GM21381 (cell line): Measurements from ENCODE around the gene PROX1.

ENCODE experiments used
- ATAC-seq: cut with Tn5 transposase; IDR thresholded peaks from one replicate; pipeline ENCODE4 v1.9.1; 2021; ENCODE audit warnings: mild to moderate bottlenecking, moderate library complexity; ENCODE audit not compliant: unreplicated experiment

PROX1 gene

DNA sequence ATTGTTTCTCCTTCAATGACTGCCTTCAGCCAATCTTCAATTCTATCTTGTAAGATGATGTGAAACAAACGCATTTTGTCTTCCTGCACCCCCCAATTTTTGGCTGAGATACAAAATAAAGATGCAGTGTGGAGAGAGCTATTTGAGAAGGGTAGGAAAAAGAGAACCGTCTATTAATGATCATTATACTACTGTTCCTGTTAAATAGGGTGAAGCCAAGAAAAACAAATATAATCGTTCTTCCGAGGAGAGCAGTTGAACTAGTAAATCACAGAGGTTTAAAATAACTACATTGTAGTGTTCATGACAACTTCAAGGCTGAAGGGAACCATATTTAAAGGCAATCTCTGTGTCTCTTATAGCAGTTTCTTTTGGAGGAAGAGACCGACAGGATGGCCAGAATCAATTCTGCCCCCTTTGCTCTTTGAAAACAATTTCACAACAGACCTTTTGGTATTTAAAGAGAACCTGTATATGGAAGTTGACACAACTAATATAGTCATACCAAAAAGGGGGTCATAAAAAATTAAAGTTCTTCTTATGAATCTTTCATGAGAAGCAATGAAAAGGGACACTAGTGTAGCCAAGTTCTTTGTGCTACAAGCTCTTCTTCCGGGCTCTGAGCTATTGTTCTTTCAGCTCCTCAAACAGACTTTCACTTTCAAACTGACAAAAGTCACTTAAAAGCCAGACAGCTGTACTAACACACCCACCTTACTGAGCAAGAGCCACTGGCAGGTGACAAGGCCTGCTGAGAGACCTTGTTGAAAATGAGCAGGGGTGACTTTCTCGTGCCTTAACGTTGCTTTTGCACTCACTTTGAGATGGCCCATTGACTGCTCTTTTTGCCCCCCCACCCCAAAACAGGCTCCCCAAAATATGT, 30.9 kb downstream of the PROX1 start:
- ATAC-seq = no peak

DNA sequence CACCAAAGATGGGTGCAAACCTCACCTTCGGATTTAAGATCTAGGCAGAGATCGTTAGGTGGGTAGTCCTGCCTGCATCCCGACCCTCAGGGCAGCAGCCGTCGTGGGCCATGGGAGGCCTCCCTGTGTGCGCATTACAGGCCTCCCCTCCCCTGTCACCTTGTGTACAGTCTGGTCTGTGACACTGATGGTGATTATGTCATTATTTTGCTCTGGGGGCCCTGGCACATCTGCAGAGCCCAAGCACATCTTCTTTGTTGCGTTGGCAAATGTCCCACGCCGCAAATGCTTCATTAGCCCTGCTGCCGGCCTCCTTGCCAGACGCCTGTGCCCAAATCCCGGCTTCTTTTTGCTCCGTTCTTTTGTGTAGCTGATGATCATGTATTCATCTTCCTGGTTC, 31.7 kb downstream of the PROX1 start:
- ATAC-seq = no peak

DNA sequence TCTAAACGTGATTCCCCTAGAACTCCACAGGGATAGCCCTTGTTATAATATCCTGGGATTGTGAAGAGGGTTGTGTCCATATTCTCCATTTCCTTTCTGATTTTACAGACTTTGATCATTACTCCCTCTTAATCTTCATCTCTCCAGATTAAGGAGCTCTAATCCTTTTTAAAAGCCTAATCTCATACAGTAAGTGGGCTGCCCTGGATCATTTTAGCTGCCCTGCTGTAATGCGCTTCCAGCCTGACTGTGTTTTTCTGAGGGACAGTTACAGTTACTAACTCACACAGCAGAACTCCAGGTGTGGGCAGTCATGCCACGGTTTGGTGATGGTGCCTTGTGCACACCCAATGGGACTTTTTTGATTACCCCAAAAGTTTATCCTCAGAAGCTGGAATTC, 33.5 kb downstream of the PROX1 start:
- no peak for ATAC-seq

DNA sequence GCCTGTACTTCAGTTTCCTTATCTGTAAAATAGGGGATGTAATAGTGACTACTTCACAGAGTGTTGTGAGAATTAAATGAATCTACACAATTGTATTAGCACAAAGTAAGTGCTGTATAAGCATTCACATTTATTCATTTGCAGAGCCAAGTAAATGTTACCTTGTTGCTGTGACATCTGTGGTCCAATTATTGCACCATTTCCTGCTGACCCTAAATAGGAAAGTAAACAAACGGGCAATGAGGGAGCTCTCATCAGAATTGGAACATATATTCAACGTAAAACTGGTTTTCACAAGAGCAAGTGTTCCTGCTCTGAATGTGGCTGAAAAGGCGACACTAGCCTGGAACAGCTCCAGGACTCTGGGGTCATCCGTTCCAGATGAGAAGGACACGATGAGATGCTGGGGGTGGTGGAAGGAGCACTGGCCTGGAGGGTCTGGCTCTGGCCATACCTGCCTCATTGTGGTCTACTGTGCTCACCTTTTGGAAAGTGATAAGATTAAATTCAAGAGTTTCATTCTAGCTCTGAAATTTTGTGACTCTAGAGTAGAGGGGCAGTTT, 34.5 kb downstream of the PROX1 start:
- ATAC-seq = no peak

DNA sequence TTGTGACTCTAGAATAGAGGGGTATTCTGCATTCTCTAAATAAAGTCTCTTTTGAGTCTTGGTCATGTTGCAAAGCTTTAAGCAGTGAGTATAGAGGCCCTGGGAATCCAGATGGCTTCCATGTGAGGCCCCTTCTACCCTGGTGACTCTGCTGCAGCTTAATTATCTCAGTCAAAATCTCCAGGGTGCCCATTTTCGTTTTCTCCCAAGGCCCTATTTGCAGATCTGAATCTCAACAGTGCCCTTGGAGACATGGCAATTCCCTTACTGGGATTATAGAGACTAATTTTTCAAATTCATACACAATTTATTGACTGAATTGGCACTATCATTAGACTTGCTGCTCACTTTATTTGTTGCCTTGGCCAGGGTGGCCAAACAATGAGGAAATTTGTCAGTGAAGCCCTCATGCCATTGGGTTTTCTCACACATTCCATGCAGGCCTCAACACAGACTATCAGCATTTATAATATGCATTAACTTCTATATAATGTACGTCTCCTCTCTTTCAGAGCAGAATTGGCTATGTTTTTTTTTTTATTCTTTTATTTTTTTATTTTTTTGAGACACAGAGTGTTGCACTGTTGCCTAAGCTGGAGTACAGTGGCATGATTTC, 35.1 kb downstream of the PROX1 start:
- no peak for ATAC-seq

DNA sequence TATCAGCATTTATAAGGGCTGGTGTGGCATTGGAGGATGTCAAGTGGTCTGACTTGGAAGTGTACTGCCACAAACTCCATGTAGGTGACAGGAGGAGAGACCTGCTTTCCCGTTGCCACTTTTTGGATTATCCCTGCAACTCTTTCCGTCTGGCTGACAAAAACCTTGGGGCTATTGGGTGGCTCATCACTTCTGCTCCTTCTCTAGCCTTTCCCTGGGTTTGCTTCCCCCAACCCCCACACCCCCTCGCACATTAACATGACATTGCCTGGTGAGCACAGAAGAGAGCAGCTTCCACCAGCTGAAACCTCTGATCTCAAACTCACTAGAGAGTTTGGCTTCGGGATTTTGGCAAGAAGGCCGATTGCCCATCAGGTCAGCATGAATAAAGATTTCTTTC, 39.2 kb downstream of the PROX1 start:
- no peak for ATAC-seq

DNA sequence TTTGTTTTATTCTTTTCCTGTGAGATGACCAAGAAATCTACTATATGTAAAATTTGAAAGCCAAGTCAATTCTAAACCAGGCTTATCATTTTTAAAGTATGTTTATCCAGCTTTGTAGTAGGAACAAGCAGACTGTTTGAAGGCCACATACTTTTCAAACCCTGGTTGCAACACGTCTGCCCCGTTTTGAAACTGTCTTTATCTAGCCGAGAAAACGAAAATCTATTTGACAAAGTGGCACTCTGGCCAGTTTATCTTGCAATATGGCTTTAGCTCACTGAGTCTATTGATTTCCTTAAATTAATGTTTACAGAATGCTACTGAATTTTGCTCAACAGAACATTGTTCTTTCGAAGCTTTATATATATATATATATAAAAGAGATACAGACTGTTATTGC, 39.7 kb downstream of the PROX1 start:
- no peak for ATAC-seq

DNA sequence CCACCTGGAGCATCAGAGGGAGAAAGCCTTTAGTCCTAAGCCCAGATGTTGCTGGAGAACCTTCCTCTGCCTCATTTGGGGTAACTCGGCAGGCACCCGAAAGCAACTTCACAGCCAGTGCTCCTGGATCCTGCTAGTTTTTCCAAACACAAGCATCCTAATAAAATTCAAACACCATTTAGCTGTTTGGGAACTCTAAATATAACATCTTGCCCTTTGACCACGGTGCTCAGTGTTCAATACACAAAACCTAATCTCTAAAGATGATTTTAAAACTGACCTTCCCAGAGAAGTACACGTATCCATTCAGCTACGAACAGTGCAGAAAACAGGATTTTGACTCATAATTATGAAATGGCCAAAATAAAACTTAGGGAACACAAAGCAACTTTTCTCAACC, 40.3 kb downstream of the PROX1 start:
- no peak for ATAC-seq

DNA sequence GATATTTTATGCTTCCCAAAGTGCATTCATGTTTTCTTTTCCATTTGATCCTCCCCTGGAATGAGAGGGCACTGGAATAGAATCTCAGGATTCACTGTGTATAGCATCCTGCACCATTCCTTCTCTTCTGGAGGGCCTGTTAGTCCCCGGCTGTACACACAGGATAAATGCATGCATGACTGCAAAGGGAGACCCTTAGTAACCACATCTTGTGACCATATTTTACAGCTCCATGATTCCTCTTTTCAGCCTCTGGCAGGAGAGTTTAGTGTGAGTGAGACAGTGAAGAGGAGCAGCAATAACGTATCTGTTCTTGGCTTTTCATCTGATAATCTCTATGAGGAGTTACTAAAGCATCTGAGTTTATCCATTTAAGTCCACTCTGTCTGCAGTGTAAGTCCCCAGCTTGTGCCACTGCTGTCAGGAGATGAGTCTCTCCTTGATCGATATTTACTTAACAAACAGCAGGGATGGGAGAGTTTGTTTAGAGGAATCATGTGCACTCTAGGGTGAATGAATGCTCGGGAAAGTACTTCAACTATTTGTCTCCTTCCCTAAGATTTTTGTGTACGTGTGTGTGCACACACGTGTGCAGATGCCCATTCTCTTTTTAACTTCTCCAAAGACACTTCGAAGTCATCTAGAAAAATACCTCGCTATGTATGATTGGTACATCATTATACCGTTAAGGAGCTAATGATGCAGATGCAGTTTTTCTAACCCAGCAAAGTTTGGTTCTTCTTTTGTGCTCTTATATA, 41.1 kb downstream of the PROX1 start:
- no peak for ATAC-seq

DNA sequence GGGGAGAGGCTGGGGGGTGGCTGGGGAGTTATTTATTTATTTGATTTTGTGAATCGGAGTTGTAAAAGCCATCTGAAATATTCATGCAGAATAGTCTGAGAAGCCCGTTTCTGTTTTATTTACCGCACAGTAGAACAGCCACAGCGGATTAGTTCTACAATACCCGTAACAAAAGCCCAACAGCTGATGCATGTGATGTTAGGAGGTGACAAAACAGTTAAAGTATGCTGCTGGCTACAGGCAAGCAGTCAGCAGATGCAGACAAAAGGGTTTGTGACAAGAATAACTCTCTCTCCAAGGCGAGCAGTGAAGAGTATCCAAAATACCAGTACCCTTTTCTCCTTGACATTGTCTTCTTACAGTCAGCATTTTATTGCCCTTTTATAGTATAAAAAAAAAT, 42.0 kb downstream of the PROX1 start:
- ATAC-seq = no peak

DNA sequence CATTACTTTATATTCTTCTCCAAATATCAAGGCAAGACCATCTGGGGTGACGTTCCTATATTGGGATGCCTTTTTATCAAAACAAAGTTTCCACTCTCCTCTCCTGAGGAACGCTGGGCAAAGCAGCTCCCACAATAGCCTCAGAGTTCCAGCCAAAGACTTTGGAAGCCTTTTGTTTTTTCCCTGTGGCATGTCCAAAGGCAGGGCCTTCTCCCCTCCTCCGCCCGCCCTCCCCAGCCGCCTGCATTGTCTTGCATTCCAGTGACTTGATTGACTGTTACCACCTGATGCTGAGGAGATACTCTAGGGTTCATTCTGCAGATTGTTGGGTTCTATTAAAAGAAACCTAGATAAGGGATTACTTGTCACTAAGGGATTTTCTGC, 43.5 kb downstream of the PROX1 start:
- ATAC-seq = no peak

DNA sequence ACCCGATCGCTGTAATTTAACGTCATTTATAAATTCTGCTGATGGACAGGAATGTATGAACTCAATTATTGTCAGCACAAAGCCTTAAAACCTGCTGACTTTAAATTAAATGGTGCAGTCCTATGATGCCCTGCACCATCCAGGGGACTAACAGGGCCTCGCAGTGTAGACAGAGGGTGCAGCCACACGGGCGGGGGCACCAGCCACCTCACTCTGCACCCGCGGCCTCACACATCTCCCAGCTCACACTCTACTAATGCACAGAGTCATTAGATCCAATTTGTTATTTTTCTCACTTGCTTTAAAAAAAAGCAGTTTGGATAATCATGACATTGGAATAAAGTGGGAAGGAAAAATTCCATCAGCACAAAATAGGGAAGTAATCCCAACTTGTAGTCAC, 49.7 kb downstream of the PROX1 start:
- ATAC-seq = no peak

DNA sequence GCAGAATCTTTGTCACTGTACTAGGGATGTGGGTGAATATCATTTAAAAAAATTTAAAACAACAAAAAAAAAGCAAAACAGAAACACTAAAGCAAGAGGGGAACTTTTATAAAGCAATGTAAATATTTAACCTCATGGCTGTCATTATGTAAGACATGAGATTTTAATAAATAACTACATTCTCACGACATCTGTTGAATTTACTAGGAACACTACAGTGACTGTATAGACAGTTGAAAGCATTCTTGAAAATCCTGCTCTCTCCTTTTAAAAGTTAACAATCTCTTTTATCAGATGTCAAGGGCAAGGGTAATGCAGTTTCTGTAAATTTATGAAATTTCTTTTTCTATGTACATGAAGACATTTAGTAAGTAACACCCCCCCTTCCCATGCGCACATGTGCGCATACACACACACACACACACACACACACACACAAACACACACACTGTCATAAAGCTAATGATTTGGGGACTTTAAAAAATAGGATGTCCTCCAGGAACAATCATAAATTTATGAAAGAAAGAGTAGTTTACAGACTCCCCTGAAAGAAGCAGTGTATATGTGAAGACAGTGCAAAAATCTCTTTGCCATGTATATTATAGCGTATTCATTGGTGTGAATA, 51.7 kb downstream of the PROX1 start:
- no peak for ATAC-seq

DNA sequence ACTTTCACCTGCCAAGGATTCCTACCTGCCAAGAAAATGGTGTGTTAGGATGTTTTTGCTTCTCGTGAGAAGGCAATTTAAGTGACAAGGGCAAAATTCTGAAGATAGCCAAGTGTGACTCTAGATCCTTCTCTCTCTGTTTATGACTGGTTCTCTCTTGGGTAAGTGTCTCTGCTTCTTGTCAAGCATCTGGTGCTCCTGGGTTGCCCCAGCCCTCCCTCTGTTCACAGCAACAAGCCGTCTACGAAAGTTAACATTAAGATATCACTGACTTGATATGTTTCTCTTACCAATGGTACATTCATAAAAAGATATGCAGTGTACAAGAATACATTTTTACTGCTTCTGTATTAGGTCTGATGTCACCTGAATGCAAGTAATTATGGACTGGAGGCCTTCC, 55.4 kb downstream of the PROX1 start:
- no peak for ATAC-seq

DNA sequence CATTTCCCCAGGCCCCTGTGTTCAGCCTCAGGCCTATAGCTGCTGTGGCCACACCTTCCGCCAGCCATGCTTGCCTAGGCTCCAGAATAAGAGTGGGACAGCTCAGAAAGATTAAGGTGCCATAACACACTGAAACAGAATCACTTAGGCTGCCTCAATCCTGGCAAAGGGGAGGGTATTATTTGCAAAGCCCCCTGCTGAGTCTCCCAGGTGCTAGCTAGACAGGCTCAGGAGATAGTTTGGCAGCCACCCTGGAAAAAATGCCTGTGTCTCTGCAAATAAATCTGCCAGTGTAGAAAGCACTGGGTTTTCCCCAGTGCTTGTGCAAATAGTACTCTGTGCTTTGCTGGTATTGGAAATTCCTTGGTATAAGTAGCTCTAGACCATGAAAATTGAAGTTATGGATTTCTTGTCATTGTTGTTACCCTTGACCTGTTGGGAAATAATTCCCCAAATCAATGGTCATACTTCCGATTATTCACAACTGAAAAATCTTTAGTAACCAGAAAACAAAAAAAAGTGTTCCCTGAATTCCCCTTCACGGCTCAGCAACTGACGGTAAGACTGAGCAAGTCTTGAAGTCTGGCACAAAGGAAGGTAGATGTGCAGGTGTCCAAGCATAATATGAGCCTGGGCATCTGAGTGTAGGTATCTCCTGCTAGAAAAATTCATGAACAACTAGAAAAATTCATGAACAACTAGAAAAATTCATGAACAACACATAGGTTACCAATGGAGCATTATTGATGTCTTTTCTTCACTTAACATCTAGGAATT, 56.9 kb downstream of the PROX1 start:
- no peak for ATAC-seq

DNA sequence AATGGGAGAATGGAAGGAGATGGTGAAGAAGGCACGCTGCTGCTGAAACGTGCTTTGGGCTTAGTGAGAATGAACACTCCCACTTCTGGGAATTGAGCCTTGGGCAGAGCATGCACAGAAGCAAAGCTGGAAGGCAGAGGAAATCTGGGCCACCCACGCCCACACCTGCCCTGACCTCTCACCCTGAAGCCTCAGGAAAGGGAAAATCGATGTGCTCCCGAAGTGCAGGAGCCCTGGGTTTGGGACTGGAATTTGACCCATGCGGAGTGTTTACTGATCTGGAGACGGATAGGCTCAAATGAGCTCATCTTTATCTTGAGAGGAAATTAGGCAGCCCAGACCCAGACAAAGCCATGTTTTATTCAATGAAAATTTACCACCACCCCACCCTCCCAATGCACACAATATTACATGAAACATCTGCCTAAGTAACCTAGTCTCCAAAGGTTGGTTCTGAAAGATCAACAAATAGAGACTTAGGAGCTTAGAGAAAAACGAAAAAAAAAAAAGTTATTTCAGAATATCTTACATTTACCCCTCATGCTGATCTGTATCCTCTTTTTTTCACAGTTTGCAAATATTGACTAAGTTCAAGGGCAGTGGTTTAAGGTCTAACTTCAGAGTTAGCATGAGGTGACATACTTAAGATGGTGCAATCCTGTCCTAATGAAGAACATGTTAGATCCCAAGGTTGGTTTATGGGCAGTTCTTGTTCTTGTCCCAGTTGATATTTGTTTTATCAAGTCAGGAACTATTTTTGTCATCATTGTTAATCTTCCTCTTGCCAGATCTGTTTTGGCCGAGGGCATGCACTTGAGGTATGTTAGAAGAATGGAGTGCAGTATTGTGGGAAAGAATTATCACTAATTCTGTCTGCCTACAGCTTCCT, 63.0 kb downstream of the PROX1 start:
- no peak for ATAC-seq

DNA sequence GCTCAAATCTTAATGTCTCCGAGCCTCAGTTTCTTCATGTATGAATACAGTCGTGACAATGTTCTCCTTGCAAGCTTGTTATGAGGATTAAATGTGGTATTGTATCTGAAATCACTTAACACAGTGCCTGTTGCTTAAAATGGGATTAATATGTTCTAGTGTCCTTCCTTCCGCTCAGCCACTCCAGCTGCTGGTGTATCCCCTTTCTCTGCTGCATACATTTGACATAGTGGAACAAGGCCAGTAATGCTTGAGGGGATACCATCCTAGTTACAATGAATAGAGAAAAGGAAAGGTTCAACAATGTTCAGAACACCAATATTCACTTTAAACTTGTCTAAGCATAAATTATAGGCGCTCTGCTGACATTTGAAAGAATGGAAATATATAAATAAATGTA, 64.0 kb downstream of the PROX1 start:
- no peak for ATAC-seq

DNA sequence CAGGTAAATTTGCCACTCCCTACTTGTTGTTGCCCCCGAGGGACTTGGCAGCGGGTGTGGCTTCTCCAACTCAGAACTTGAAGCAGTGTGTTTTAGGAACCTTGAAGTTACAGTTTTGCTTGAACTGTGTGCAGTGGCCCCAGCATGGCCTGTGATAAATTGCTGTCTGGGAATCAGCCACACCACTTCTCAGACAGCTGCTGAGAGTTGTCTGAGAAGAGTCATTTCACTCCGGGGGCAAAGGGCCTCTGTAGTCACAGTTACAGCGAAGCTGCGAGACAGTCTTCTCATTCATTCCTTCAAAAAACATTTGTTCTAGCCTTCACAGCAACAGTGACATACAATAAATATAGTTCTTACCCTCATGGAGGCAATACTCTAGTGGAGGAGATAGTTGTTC, 70.3 kb downstream of the PROX1 start:
- ATAC-seq = no peak

DNA sequence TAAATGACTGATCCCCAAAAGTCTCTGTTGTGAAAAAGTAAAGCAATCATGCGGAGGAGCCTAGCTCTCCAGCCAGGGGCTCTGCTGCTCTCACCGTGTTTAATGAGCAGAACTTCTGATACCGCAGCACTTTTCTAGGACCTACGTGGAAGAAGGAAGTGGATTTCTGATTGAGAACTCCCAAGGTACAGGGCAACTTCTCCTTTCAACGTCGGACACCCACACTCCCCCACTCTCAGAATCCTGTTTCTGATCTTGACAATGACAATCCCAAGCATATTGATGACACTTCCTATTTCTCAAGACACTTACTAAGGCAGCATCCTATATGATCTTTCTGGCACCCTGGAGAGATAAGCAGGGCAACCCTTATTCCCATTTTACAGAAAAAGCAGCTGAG, 78.4 kb downstream of the PROX1 start:
- no peak for ATAC-seq
